ENCODE measurements around the gene TP53RK. TPM values are rescaled to one million over a fixed set of nuclear protein-coding genes. Genes with fewer than 3 reads are reported as not detected.

The TP53RK gene
- polyA plus RNA-seq, 1 donor from 2014 or later = 22.7 TPM

- no peak overlapping the region for H3K4me2 ChIP-seq (ENCODE audit: low read length)
- TF ChIP-seq EP300 (conservative IDR thresholded peaks at IDR 0.05; ENCODE audit: poor library complexity, severe bottlenecking) (no peak), POLR2AphosphoS5 (IDR thresholded peaks at IDR 0.05) (no peak), MXI1 (conservative IDR thresholded peaks at IDR 0.05; ENCODE audit: poor library complexity, severe bottlenecking) (no peak), SMC3 (conservative IDR thresholded peaks at IDR 0.05; ENCODE audit: poor library complexity) (no peak), RAD21 (conservative IDR thresholded peaks at IDR 0.05) (no peak), CTCF (IDR thresholded peaks at IDR 0.05; ENCODE audit: poor library complexity, severe bottlenecking) (no peak), EZH2 (IDR thresholded peaks at IDR 0.05; ENCODE audit: borderline replicate concordance, insufficient read depth, low read length, poor library complexity, severe bottlenecking) (no peak), TAF1 (IDR thresholded peaks at IDR 0.05; ENCODE audit: low read depth) (no peak)
- TF ChIP-seq, protein P1, sequence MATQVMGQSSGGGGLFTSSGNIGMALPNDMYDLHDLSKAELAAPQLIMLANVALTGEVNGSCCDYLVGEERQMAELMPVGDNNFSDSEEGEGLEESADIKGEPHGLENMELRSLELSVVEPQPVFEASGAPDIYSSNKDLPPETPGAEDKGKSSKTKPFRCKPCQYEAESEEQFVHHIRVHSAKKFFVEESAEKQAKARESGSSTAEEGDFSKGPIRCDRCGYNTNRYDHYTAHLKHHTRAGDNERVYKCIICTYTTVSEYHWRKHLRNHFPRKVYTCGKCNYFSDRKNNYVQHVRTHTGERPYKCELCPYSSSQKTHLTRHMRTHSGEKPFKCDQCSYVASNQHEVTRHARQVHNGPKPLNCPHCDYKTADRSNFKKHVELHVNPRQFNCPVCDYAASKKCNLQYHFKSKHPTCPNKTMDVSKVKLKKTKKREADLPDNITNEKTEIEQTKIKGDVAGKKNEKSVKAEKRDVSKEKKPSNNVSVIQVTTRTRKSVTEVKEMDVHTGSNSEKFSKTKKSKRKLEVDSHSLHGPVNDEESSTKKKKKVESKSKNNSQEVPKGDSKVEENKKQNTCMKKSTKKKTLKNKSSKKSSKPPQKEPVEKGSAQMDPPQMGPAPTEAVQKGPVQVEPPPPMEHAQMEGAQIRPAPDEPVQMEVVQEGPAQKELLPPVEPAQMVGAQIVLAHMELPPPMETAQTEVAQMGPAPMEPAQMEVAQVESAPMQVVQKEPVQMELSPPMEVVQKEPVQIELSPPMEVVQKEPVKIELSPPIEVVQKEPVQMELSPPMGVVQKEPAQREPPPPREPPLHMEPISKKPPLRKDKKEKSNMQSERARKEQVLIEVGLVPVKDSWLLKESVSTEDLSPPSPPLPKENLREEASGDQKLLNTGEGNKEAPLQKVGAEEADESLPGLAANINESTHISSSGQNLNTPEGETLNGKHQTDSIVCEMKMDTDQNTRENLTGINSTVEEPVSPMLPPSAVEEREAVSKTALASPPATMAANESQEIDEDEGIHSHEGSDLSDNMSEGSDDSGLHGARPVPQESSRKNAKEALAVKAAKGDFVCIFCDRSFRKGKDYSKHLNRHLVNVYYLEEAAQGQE (IDR thresholded peaks at IDR 0.05; ENCODE audit: borderline replicate concordance) = no peak
- H4K20me1 ChIP-seq (ENCODE audit: insufficient read depth) = no peaks in the 10 kb centered on the region
- H3K9me2 ChIP-seq (ENCODE audit: insufficient read depth, low read length) = no peaks in the 10 kb centered on the region
- H3K27me3 ChIP-seq (ENCODE audit: insufficient read depth, low read depth, low read length) = no peaks in the 10 kb centered on the region
- H3K4me3 ChIP-seq (ENCODE audit: low read length) = no peak overlapping the region
- H2AFZ ChIP-seq (ENCODE audit: low read depth, low read length) = no peak overlapping the region
- H3K79me2 ChIP-seq (replicated peaks; ENCODE audit: insufficient read depth, low read length) = no peaks in the 10 kb centered on the region
- no peaks in the 10 kb centered on the region for H3K36me3 ChIP-seq (ENCODE audit: insufficient read depth, low read length)
- no peak overlapping the region for H3K9ac ChIP-seq (ENCODE audit: low read length)
- no peak overlapping the region for H3K27ac ChIP-seq (ENCODE audit: low read length)
- no peaks in the 10 kb centered on the region for H3F3A ChIP-seq (ENCODE audit: insufficient read depth, low read length, poor library complexity, severe bottlenecking)
- no peaks in the 10 kb centered on the region for H3K9me3 ChIP-seq (ENCODE audit: low read length)
Observed at GRCh38 chr20:46647469-46647868, 41.8 kb downstream of the TP53RK start.

GRCh38 chr20:46646659-46647380 is 42.4 kb downstream of the TP53RK start:
- Histone ChIP-seq H3K9ac (ENCODE audit: low read length) (no peak overlapping the region), H3K9me3 (ENCODE audit: low read length) (no peaks in the 10 kb centered on the region), H3K4me3 (ENCODE audit: low read length) (no peak overlapping the region), H2AFZ (ENCODE audit: low read depth, low read length) (no peak overlapping the region), H3K36me3 (ENCODE audit: insufficient read depth, low read length) (no peaks in the 10 kb centered on the region), H3K9me2 (ENCODE audit: insufficient read depth, low read length) (no peaks in the 10 kb centered on the region), H3F3A (ENCODE audit: insufficient read depth, low read length, poor library complexity, severe bottlenecking) (no peaks in the 10 kb centered on the region), H3K79me2 (replicated peaks; ENCODE audit: insufficient read depth, low read length) (no peaks in the 10 kb centered on the region), H4K20me1 (ENCODE audit: insufficient read depth) (no peaks in the 10 kb centered on the region), H3K4me2 (ENCODE audit: low read length) (no peak overlapping the region), H3K27me3 (ENCODE audit: insufficient read depth, low read depth, low read length) (no peaks in the 10 kb centered on the region), H3K27ac (ENCODE audit: low read length) (no peak overlapping the region)
- TF ChIP-seq RAD21 (conservative IDR thresholded peaks at IDR 0.05) = no peak
- TF ChIP-seq, protein P1 (IDR thresholded peaks at IDR 0.05; ENCODE audit: borderline replicate concordance) = no peak
- TF ChIP-seq CTCF (IDR thresholded peaks at IDR 0.05; ENCODE audit: poor library complexity, severe bottlenecking) = no peak
